HepG2 (cell line): ENCODE results near the gene VAC14. TPM values are rescaled to one million over a fixed set of nuclear protein-coding genes. Genes with fewer than 3 reads are reported as not detected.

Source experiments
- ELF4 ChIP-seq: sonication (generic); formaldehyde crosslinking; IDR thresholded peaks from 2 replicates; pipeline ENCODE4 v1.5.0; 2020; ENCODE audit warnings: missing genetic modification reagents, mild to moderate bottlenecking, moderate library complexity, borderline replicate concordance
- FOXM1 ChIP-seq: sonication (generic); formaldehyde crosslinking; IDR thresholded peaks from 2 replicates; pipeline ENCODE4 v1.5.0; 2020; ENCODE audit warnings: missing genetic modification reagents
- KLF13 ChIP-seq: sonication (generic); formaldehyde crosslinking; IDR thresholded peaks from 2 replicates; pipeline ENCODE4 v1.4.0; 2020; ENCODE audit warnings: mild to moderate bottlenecking, missing genetic modification reagents
- MAFF ChIP-seq: IDR thresholded peaks from 2 replicates; pipeline ENCODE4 v1.6.1; 2011; ENCODE audit warnings: low read depth, low read length, improper control_type of control experiment
- MBD4 ChIP-seq: IDR thresholded peaks from 2 replicates; pipeline ENCODE4 v1.6.1; 2012; ENCODE audit warnings: low read length, inconsistent platforms, borderline replicate concordance
- NFE2L2 ChIP-seq: fragments of 150-350 bp; IDR thresholded peaks from 2 replicates; pipeline ENCODE4 v1.6.1; 2014; ENCODE audit warnings: low read length
- NPAS2 ChIP-seq: sonication (generic); formaldehyde crosslinking; IDR thresholded peaks from 2 replicates; pipeline ENCODE4 v1.8.0; 2022; ENCODE audit warnings: mild to moderate bottlenecking, missing genetic modification reagents, borderline replicate concordance
- PAX8 ChIP-seq: sonication (generic); formaldehyde crosslinking; IDR thresholded peaks from 2 replicates; pipeline ENCODE4 v1.8.0; 2022; ENCODE audit warnings: mild to moderate bottlenecking, missing genetic modification reagents, borderline replicate concordance
- SIN3B ChIP-seq: fragments of 150-350 bp; IDR thresholded peaks from 2 replicates; pipeline ENCODE4 v1.6.1; 2014; ENCODE audit warnings: low read length
- SP140L ChIP-seq: sonication (generic); formaldehyde crosslinking; IDR thresholded peaks from 2 replicates; pipeline ENCODE4 v1.4.0; 2020; ENCODE audit warnings: missing genetic modification reagents, borderline replicate concordance
- TEAD3 ChIP-seq: optimal IDR thresholded peaks from 2 replicates; pipeline ENCODE3; 2016; ENCODE audit warnings: borderline replicate concordance
- ZBTB10 ChIP-seq: sonication (generic); formaldehyde crosslinking; IDR thresholded peaks from 2 replicates; pipeline ENCODE4 v1.4.0; 2020; ENCODE audit warnings: missing genetic modification reagents, borderline replicate concordance
- ZFAT ChIP-seq: sonication (generic); formaldehyde crosslinking; conservative IDR thresholded peaks from 2 replicates; pipeline ENCODE4 v1.8.1; 2023; ENCODE audit warnings: missing genetic modification reagents, inconsistent platforms
- ZNF205 ChIP-seq: IDR thresholded peaks from 2 replicates; pipeline ENCODE4 v1.6.1; 2018; ENCODE audit warnings: missing biosample characterization, missing genetic modification reagents
- ZNF777 ChIP-seq: sonication (generic); formaldehyde crosslinking; IDR thresholded peaks from 2 replicates; pipeline ENCODE4 v1.4.0; 2020; ENCODE audit warnings: missing genetic modification reagents
- polyA plus RNA-seq, 8 experiments: library from polyadenylated mRNA; depleted of rRNA in 3 of 8; stranded (reverse) in 7 of 8; unstranded in 1 of 8; fragments of >200 nt; fragmentation: Illumina TruSeq in 4 of 8; extraction: Trizol in 4 of 8; gene quantifications; 2 replicates each; pipeline versions ENCODE4 v1.2.1 to v1.2.3, GENCODE V29; 2011 to 2016; ENCODE audit warnings: low read depth in 4 of 8, missing spikeins in 1 of 8, mixed read lengths in 1 of 8; ENCODE audit not compliant: insufficient read depth in 1 of 8
- total RNA-seq, 5 experiments: library from RNA; depleted of rRNA; stranded (reverse); fragments of >200 nt; fragmentation: Illumina TruSeq; extraction: Trizol; gene quantifications; 2 replicates each; pipeline ENCODE4 v1.2.3, GENCODE V29; 2016; ENCODE audit warnings: low read depth in 1 of 5
- TF ChIP-seq, protein P1 (sequence below): sonication (generic); formaldehyde crosslinking; IDR thresholded peaks from 2 replicates; pipeline ENCODE4 v1.4.0; 2020; ENCODE audit warnings: missing genetic modification reagents
- TF ChIP-seq, protein P2 (sequence below): sonication (generic); formaldehyde crosslinking; IDR thresholded peaks from 2 replicates; pipeline ENCODE4 v1.4.0; 2020; ENCODE audit warnings: missing genetic modification reagents
- TF ChIP-seq, protein P3 (sequence below): sonication (generic); formaldehyde crosslinking; IDR thresholded peaks from 2 replicates; pipeline ENCODE4 v1.4.0; 2020; ENCODE audit warnings: missing genetic modification reagents

The VAC14 gene
- total and polyA plus RNA-seq, 2 of the 13 experiments (the other 11 are each of a cell fraction or from before 2014, with no cell fraction given) = 23.5 to 24.6 TPM

- TF ChIP-seq KLF13 (CRISPR knock-in tag) (no peak), TEAD3 (CRISPR knock-in tag) (peak; percentile 61), SIN3B (no peak), ZNF205 (CRISPR knock-in tag) (no peak; the same call in 1 of the 2 replicates), NFE2L2 (no peak), ZFAT (CRISPR knock-in tag) (no peak), ELF4 (CRISPR knock-in tag) (no peak), MAFF (no peak), PAX8 (CRISPR knock-in tag) (peak; percentile 88; the same call in 1 of the 2 replicates), ZNF777 (CRISPR knock-in tag) (no peak; the same call in 1 of the 2 replicates), ZBTB10 (CRISPR knock-in tag) (peak; percentile 86; the same call in 1 of the 2 replicates), FOXM1 (CRISPR knock-in tag) (no peak), SP140L (CRISPR knock-in tag) (peak; percentile 33; the same call in 1 of the 2 replicates), MBD4 (no peak), NPAS2 (CRISPR knock-in tag) (no peak)
- TF ChIP-seq, protein P1, sequence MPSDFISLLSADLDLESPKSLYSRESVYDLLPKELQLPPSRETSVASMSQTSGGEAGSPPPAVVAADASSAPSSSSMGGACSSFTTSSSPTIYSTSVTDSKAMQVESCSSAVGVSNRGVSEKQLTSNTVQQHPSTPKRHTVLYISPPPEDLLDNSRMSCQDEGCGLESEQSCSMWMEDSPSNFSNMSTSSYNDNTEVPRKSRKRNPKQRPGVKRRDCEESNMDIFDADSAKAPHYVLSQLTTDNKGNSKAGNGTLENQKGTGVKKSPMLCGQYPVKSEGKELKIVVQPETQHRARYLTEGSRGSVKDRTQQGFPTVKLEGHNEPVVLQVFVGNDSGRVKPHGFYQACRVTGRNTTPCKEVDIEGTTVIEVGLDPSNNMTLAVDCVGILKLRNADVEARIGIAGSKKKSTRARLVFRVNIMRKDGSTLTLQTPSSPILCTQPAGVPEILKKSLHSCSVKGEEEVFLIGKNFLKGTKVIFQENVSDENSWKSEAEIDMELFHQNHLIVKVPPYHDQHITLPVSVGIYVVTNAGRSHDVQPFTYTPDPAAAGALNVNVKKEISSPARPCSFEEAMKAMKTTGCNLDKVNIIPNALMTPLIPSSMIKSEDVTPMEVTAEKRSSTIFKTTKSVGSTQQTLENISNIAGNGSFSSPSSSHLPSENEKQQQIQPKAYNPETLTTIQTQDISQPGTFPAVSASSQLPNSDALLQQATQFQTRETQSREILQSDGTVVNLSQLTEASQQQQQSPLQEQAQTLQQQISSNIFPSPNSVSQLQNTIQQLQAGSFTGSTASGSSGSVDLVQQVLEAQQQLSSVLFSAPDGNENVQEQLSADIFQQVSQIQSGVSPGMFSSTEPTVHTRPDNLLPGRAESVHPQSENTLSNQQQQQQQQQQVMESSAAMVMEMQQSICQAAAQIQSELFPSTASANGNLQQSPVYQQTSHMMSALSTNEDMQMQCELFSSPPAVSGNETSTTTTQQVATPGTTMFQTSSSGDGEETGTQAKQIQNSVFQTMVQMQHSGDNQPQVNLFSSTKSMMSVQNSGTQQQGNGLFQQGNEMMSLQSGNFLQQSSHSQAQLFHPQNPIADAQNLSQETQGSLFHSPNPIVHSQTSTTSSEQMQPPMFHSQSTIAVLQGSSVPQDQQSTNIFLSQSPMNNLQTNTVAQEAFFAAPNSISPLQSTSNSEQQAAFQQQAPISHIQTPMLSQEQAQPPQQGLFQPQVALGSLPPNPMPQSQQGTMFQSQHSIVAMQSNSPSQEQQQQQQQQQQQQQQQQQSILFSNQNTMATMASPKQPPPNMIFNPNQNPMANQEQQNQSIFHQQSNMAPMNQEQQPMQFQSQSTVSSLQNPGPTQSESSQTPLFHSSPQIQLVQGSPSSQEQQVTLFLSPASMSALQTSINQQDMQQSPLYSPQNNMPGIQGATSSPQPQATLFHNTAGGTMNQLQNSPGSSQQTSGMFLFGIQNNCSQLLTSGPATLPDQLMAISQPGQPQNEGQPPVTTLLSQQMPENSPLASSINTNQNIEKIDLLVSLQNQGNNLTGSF = 0 out of 2 replicates have a peak, but pooled peaks have one; percentile 48
- TF ChIP-seq, protein P2, sequence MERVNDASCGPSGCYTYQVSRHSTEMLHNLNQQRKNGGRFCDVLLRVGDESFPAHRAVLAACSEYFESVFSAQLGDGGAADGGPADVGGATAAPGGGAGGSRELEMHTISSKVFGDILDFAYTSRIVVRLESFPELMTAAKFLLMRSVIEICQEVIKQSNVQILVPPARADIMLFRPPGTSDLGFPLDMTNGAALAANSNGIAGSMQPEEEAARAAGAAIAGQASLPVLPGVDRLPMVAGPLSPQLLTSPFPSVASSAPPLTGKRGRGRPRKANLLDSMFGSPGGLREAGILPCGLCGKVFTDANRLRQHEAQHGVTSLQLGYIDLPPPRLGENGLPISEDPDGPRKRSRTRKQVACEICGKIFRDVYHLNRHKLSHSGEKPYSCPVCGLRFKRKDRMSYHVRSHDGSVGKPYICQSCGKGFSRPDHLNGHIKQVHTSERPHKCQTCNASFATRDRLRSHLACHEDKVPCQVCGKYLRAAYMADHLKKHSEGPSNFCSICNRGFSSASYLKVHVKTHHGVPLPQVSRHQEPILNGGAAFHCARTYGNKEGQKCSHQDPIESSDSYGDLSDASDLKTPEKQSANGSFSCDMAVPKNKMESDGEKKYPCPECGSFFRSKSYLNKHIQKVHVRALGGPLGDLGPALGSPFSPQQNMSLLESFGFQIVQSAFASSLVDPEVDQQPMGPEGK (CRISPR knock-in tag) = peak; percentile 91
- TF ChIP-seq, protein P3, sequence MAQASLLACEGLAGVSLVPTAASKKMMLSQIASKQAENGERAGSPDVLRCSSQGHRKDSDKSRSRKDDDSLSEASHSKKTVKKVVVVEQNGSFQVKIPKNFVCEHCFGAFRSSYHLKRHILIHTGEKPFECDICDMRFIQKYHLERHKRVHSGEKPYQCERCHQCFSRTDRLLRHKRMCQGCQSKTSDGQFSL (CRISPR knock-in tag) = peak; percentile 74
Observed at GRCh38 chr16:70746040-70746707, 54.8 kb downstream of the VAC14 start (continued).
